NCI-H446 (cell line): ENCODE measurements around the gene MRS2.
"Not testable (repeated sequence)": the region's sequence is repeated elsewhere in the genome, so short reads cannot be mapped to it uniquely, and the experiment has no call there.

Source experiments
- DNase-seq, 2 experiments: peaks; one replicate each; lab custom pipeline; 2025; lab: John Stamatoyannopoulos, UW

The MRS2 gene

GRCh38 chr6:24402697-24403500 lies at the start of gene MRS2:
Gene MRS2, plus strand, starts transcription at chr6:24402936. Its CDS starts 111 bp downstream, at chr6:24403047.
- peak; percentile 8 to 67 for DNase-seq

- no peak for DNase-seq
These were observed 48.9 kb upstream of the MRS2 start for GRCh38 chr6:24353861-24354260.

- DNase-seq, result no peak
These were observed 47.3 kb upstream of the MRS2 start for GRCh38 chr6:24355393-24355792.

GRCh38 chr6:24356310-24356973 lies 46.3 kb upstream of the MRS2 start:
- no peak for DNase-seq

- no peak for DNase-seq
These were observed 45.2 kb upstream of the MRS2 start, which contains the start of gene DCDC2 for GRCh38 chr6:24357336-24358218. Gene DCDC2, minus strand, starts transcription at chr6:24358059. Its CDS starts 309 bp downstream, at chr6:24357750.

- no peak for DNase-seq
These were observed 44.4 kb upstream of the MRS2 start for GRCh38 chr6:24358219-24358821.

- peak; percentile 76 to 89 for DNase-seq
These were observed 42.9 kb upstream of the MRS2 start for GRCh38 chr6:24359640-24360454.

GRCh38 chr6:24362363-24362762 lies 40.4 kb upstream of the MRS2 start:
- not testable (repeated sequence) for DNase-seq

GRCh38 chr6:24365103-24365633 lies 37.6 kb upstream of the MRS2 start:
- DNase-seq, result not testable (repeated sequence)

- DNase-seq, result no peak
These were observed 28.1 kb upstream of the MRS2 start for GRCh38 chr6:24374612-24375011.

GRCh38 chr6:24376871-24377270 lies 25.9 kb upstream of the MRS2 start:
- DNase-seq, result peak; percentile 11 to 79

- DNase-seq, result no peak
These were observed 24.2 kb upstream of the MRS2 start for GRCh38 chr6:24378473-24379097.

- DNase-seq, result no peak
These were observed 21.1 kb upstream of the MRS2 start for GRCh38 chr6:24381476-24382219.

GRCh38 chr6:24382220-24382540 lies 20.6 kb upstream of the MRS2 start:
- no peak for DNase-seq

- DNase-seq, result not testable (repeated sequence)
These were observed 19.7 kb upstream of the MRS2 start for GRCh38 chr6:24382891-24383494.

GRCh38 chr6:24384369-24385130 lies 18.2 kb upstream of the MRS2 start:
- DNase-seq, result not testable (repeated sequence)

GRCh38 chr6:24385536-24386269 lies 17.0 kb upstream of the MRS2 start:
- no peak for DNase-seq

GRCh38 chr6:24387818-24388217 lies 14.9 kb upstream of the MRS2 start:
- no peak for DNase-seq
